Measurements from ENCODE around the gene SYNPO2.

The SYNPO2 gene

DNA sequence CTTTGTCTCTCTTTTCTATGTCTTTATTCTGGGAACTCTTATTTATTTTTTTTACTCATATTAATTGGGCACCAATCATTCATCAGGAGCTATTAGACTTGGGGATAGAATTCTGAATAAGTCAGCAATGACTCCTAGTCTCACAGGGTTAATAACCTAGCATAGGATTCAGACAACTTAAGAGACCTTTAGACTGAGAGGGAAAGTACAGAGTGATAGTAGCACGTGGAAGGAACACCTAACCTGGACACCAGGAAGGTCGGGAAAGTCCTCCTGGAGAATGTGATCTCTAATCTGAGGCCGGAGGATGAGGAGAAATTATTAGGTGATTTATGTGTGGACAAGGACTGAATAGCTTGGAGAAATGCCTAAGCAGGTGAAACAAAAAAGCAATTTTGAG, 3.9 kb upstream of the SYNPO2 start:
- no peaks in the 10 kb centered on the region for H3K36me3 ChIP-seq (ENCODE audit: control insufficient read depth in 1 of 2, insufficient read depth in 2 of 2, low read length in 2 of 2)
- no peaks in the 10 kb centered on the region for H3K4me1 ChIP-seq (ENCODE audit: control insufficient read depth in 1 of 2, insufficient read depth in 2 of 2, low read length in 2 of 2)
- no peaks in the 10 kb centered on the region for H3K27me3 ChIP-seq (ENCODE audit: low read depth, low read length)

DNA sequence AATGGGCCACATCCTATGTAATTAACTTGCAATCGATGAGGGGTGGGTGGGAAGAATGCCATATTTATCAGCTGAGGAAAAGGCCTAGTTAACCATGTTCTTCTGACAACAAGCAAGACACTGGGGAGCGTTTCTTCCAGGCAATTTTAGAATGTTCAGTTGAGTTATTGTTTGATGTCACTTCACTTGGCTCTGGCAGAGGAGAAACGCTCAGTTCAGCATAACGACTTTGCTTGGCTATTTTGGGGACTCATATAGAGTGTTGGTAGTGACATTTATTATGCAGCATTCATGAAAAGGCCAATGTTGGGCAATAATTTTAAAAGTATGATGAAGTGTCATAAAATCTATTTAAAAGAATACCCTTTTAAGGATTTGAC, 648 bp downstream of the SYNPO2 start:
- peak overlapping the region; percentile 94 to 96 for H3K4me3 ChIP-seq (ENCODE audit: low read depth in 1 of 2, low read length in 2 of 2)
- no peaks in the 10 kb centered on the region for H3K4me1 ChIP-seq (ENCODE audit: control insufficient read depth in 1 of 2, insufficient read depth in 2 of 2, low read length in 2 of 2)
- no peaks in the 10 kb centered on the region for H3K36me3 ChIP-seq (ENCODE audit: control insufficient read depth in 1 of 2, insufficient read depth in 2 of 2, low read length in 2 of 2)
- no peaks in the 10 kb centered on the region for H3K27me3 ChIP-seq (ENCODE audit: low read depth, low read length)
- H3K9me3 ChIP-seq (ENCODE audit: control insufficient read depth in 1 of 2, low read length in 2 of 2) = no peaks in the 10 kb centered on the region
- peak overlapping the region; percentile 93 for H3K27ac ChIP-seq (ENCODE audit: low read length)

More for the DNA sequence above, 3.9 kb upstream of the SYNPO2 start:
- no peaks in the 10 kb centered on the region for H3K9me3 ChIP-seq (ENCODE audit: control insufficient read depth in 1 of 2, low read length in 2 of 2)
- no peak overlapping the region for H3K4me3 ChIP-seq (ENCODE audit: low read depth in 1 of 2, low read length in 2 of 2)
- H3K27ac ChIP-seq (ENCODE audit: low read length) = no peak overlapping the region

DNA sequence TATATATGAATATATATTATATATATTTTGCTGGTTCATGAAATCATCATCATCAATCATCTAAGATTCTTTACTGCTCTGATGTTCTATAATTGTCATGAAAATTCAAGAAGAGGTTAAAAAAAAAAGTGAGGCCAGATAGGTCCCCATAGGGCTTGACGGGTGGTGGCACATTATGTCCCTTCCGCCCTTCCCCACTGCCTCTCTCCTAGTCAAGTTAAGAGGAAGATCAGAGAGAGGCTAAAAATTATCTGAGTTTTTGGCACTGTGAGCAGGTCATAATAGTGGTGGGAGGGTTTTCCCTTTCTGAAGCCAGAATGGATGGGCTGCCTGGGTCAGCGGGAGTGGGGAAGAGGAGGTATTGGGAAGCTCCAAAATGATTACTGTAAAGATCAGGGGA, 5.4 kb downstream of the SYNPO2 start:
- H3K27ac ChIP-seq (ENCODE audit: low read length) = peak overlapping the region; percentile 60
- peaks cover 0 to 3% of the 10 kb centered on the region in 2 donors for H3K4me1 ChIP-seq (ENCODE audit: control insufficient read depth in 1 of 2, insufficient read depth in 2 of 2, low read length in 2 of 2)
- H3K36me3 ChIP-seq (ENCODE audit: control insufficient read depth in 1 of 2, insufficient read depth in 2 of 2, low read length in 2 of 2) = no peaks in the 10 kb centered on the region
- H3K9me3 ChIP-seq (ENCODE audit: control insufficient read depth in 1 of 2, low read length in 2 of 2) = no peaks in the 10 kb centered on the region
- no peaks in the 10 kb centered on the region for H3K27me3 ChIP-seq (ENCODE audit: low read depth, low read length)
- peak overlapping the region in 1 of 2 donors; percentile 26 for H3K4me3 ChIP-seq (ENCODE audit: low read depth in 1 of 2, low read length in 2 of 2)

DNA sequence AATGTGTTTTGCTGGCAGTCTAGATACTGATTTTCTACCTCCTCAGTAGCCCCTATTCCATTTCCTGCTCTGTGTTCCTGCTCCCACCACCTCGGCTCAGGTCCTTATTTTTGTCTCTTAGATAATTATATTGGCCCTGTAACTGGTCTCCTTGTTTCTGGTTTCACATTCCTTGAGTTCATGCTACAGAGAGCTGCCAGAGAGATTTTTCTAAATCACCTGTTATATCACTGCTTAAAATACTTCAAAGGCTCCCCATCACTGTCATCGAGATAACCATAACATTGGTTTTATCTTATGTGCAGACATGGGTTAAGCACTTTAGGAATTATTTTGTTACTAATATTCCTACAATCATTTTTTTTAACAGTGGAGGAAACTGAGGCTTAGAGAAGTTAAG, 9.6 kb downstream of the SYNPO2 start:
- peak overlapping the region; percentile 65 for H3K27ac ChIP-seq (ENCODE audit: low read length)
- H3K4me1 ChIP-seq (ENCODE audit: control insufficient read depth in 1 of 2, insufficient read depth in 2 of 2, low read length in 2 of 2) = peaks cover 0 to 3% of the 10 kb centered on the region in 2 donors
- H3K9me3 ChIP-seq (ENCODE audit: control insufficient read depth in 1 of 2, low read length in 2 of 2) = no peaks in the 10 kb centered on the region
- no peaks in the 10 kb centered on the region for H3K36me3 ChIP-seq (ENCODE audit: control insufficient read depth in 1 of 2, insufficient read depth in 2 of 2, low read length in 2 of 2)
- H3K4me3 ChIP-seq (ENCODE audit: low read depth in 1 of 2, low read length in 2 of 2) = no peak overlapping the region
- H3K27me3 ChIP-seq (ENCODE audit: low read depth, low read length) = no peaks in the 10 kb centered on the region

DNA sequence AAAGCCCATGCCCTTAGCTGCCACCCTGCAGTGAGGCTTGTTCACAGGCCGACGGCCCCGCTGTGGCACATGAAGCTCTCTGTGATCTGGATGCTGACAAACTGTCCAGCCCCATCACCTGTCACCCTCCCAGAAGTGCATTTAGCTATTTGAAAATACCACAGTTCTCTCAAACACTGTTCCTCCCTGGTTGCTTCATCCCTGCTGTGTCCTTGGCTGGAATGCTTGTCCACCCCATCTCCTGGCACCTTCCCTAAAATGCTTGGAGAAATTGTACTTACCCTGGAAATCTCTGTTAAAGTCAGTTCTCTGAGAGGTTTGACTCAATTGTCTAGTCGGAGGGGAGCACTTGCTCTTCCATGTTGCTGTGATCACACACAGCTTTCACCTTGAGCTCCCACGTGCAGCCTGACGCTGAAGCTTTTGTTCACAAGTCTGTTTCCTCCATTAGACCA, 10.1 kb downstream of the SYNPO2 start:
- peaks cover 0 to 3% of the 10 kb centered on the region in 2 donors for H3K4me1 ChIP-seq (ENCODE audit: control insufficient read depth in 1 of 2, insufficient read depth in 2 of 2, low read length in 2 of 2)
- no peaks in the 10 kb centered on the region for H3K9me3 ChIP-seq (ENCODE audit: control insufficient read depth in 1 of 2, low read length in 2 of 2)
- H3K27ac ChIP-seq (ENCODE audit: low read length) = peak overlapping the region; percentile 65
- H3K27me3 ChIP-seq (ENCODE audit: low read depth, low read length) = no peaks in the 10 kb centered on the region
- no peaks in the 10 kb centered on the region for H3K36me3 ChIP-seq (ENCODE audit: control insufficient read depth in 1 of 2, insufficient read depth in 2 of 2, low read length in 2 of 2)
- no peak overlapping the region for H3K4me3 ChIP-seq (ENCODE audit: low read depth in 1 of 2, low read length in 2 of 2)

DNA sequence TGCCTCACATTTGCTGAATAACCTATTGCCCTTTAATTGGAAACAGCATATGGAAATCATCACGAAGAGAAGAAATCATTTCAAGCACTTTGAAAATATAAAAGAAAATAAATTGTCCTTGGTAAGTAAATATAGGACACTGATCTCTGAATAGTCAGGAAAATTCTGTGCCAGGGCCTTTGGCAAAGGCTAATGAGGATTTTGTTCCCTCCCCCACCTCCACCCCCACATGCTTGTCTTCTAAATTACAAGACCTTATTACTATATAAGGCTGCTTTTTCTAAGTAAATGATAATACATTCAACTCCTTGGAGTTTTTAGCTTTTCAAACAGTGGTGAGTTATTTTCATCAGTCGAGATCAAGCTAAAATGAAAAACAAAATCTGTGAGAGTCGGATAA, 15.8 kb downstream of the SYNPO2 start:
- Histone ChIP-seq H3K9me3 (ENCODE audit: control insufficient read depth in 1 of 2, low read length in 2 of 2) (no peaks in the 10 kb centered on the region), H3K36me3 (ENCODE audit: control insufficient read depth in 1 of 2, insufficient read depth in 2 of 2, low read length in 2 of 2) (no peaks in the 10 kb centered on the region), H3K4me1 (ENCODE audit: control insufficient read depth in 1 of 2, insufficient read depth in 2 of 2, low read length in 2 of 2) (peaks cover 0 to 16% of the 10 kb centered on the region in 2 donors), H3K27ac (ENCODE audit: low read length) (peak overlapping the region; percentile 84), H3K27me3 (ENCODE audit: low read depth, low read length) (no peaks in the 10 kb centered on the region), H3K4me3 (ENCODE audit: low read depth in 1 of 2, low read length in 2 of 2) (no peak overlapping the region)

DNA sequence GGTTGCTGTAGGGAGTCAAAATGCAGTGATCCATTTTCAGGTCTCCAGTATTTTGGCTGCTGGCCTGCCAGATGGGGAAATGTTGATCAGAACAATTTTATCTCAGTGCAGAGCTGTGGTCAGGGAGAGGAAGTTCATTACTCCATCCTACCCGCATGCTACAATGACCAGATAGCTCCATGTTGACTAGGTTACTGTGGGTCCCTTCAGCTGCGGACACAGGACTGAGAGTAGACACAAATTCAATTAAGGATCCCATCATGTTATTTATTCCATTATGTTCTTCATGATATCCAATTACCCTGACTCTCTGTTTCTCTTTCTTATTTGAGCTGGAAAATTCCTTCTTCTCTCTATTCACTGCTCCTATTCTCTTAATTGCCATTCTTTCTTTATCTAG, 16.3 kb downstream of the SYNPO2 start:
- no peaks in the 10 kb centered on the region for H3K27me3 ChIP-seq (ENCODE audit: low read depth, low read length)
- no peaks in the 10 kb centered on the region for H3K9me3 ChIP-seq (ENCODE audit: control insufficient read depth in 1 of 2, low read length in 2 of 2)
- H3K4me3 ChIP-seq (ENCODE audit: low read depth in 1 of 2, low read length in 2 of 2) = no peak overlapping the region
- peaks cover 0 to 16% of the 10 kb centered on the region in 2 donors for H3K4me1 ChIP-seq (ENCODE audit: control insufficient read depth in 1 of 2, insufficient read depth in 2 of 2, low read length in 2 of 2)
- peak overlapping the region; percentile 84 for H3K27ac ChIP-seq (ENCODE audit: low read length)
- no peaks in the 10 kb centered on the region for H3K36me3 ChIP-seq (ENCODE audit: control insufficient read depth in 1 of 2, insufficient read depth in 2 of 2, low read length in 2 of 2)

DNA sequence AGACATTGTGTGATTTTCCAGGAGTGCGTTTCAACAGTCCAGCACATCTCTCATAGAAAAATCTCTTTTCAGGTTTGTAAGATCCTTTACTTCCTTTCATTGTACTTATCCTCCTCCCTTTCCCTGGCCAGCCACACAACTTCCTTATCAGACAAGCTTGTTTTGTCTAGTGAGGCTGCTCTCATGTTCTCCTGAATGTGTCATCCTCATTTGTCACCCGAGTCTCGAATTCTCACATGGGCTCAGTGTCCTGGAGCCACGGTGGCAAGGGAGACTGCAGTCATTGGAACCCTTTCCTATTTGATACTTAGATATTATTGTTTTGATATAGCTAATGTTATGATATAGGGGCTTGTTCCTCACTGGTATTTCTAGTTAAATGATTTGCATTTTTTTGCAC, 16.9 kb downstream of the SYNPO2 start:
- peak overlapping the region; percentile 84 for H3K27ac ChIP-seq (ENCODE audit: low read length)
- H3K27me3 ChIP-seq (ENCODE audit: low read depth, low read length) = no peaks in the 10 kb centered on the region
- H3K36me3 ChIP-seq (ENCODE audit: control insufficient read depth in 1 of 2, insufficient read depth in 2 of 2, low read length in 2 of 2) = no peaks in the 10 kb centered on the region
- H3K4me1 ChIP-seq (ENCODE audit: control insufficient read depth in 1 of 2, insufficient read depth in 2 of 2, low read length in 2 of 2) = peaks cover 4 to 17% of the 10 kb centered on the region in 2 donors
- H3K4me3 ChIP-seq (ENCODE audit: low read depth in 1 of 2, low read length in 2 of 2) = no peak overlapping the region
- no peaks in the 10 kb centered on the region for H3K9me3 ChIP-seq (ENCODE audit: control insufficient read depth in 1 of 2, low read length in 2 of 2)

- Histone ChIP-seq H3K27me3 (ENCODE audit: low read depth, low read length) (no peaks in the 10 kb centered on the region), H3K4me3 (ENCODE audit: low read depth in 1 of 2, low read length in 2 of 2) (no peak overlapping the region), H3K9me3 (ENCODE audit: control insufficient read depth in 1 of 2, low read length in 2 of 2) (no peaks in the 10 kb centered on the region), H3K27ac (ENCODE audit: low read length) (peak overlapping the region; percentile 41), H3K36me3 (ENCODE audit: control insufficient read depth in 1 of 2, insufficient read depth in 2 of 2, low read length in 2 of 2) (no peaks in the 10 kb centered on the region), H3K4me1 (ENCODE audit: control insufficient read depth in 1 of 2, insufficient read depth in 2 of 2, low read length in 2 of 2) (peaks cover 4 to 30% of the 10 kb centered on the region in 2 donors)
Measured at GRCh38 chr4:118909173-118909956, 20.7 kb downstream of the SYNPO2 start.

DNA sequence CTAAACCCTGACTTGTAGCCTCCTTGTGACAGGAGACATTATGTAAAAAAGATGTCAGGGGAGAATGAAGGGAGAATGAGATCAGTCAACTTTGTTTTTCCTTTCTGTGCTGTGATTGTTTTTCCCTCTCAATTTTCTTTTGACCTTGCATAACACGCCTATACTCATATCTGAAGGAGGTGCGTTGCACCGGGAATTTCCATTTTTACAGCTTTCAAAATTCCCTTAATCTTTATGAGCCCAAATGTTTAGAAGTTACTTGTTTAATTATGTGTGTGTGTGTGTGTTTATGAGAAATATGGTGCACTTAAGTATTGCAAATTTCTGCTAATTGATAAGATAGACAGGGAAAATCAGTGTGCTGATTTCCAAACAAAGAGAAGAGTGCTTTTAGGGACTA, 21.6 kb downstream of the SYNPO2 start:
- no peak overlapping the region for H3K4me3 ChIP-seq (ENCODE audit: low read depth in 1 of 2, low read length in 2 of 2)
- H3K27me3 ChIP-seq (ENCODE audit: low read depth, low read length) = no peaks in the 10 kb centered on the region
- H3K9me3 ChIP-seq (ENCODE audit: control insufficient read depth in 1 of 2, low read length in 2 of 2) = no peaks in the 10 kb centered on the region
- peaks cover 4 to 28% of the 10 kb centered on the region in 2 donors for H3K4me1 ChIP-seq (ENCODE audit: control insufficient read depth in 1 of 2, insufficient read depth in 2 of 2, low read length in 2 of 2)
- no peaks in the 10 kb centered on the region for H3K36me3 ChIP-seq (ENCODE audit: control insufficient read depth in 1 of 2, insufficient read depth in 2 of 2, low read length in 2 of 2)
- peak overlapping the region; percentile 21 for H3K27ac ChIP-seq (ENCODE audit: low read length)

GRCh38 chr4:118911238-118911703, 22.6 kb downstream of the SYNPO2 start:
- no peak overlapping the region for H3K4me3 ChIP-seq (ENCODE audit: low read depth in 1 of 2, low read length in 2 of 2)
- no peaks in the 10 kb centered on the region for H3K27me3 ChIP-seq (ENCODE audit: low read depth, low read length)
- H3K27ac ChIP-seq (ENCODE audit: low read length) = no peak overlapping the region
- no peaks in the 10 kb centered on the region for H3K36me3 ChIP-seq (ENCODE audit: control insufficient read depth in 1 of 2, insufficient read depth in 2 of 2, low read length in 2 of 2)
- H3K4me1 ChIP-seq (ENCODE audit: control insufficient read depth in 1 of 2, insufficient read depth in 2 of 2, low read length in 2 of 2) = peaks cover 4 to 19% of the 10 kb centered on the region in 2 donors
- H3K9me3 ChIP-seq (ENCODE audit: control insufficient read depth in 1 of 2, low read length in 2 of 2) = no peaks in the 10 kb centered on the region

- Histone ChIP-seq H3K4me1 (ENCODE audit: control insufficient read depth in 1 of 2, insufficient read depth in 2 of 2, low read length in 2 of 2) (peaks cover 5 to 28% of the 10 kb centered on the region in 2 donors), H3K4me3 (ENCODE audit: low read depth in 1 of 2, low read length in 2 of 2) (no peak overlapping the region), H3K36me3 (ENCODE audit: control insufficient read depth in 1 of 2, insufficient read depth in 2 of 2, low read length in 2 of 2) (no peaks in the 10 kb centered on the region), H3K27ac (ENCODE audit: low read length) (no peak overlapping the region), H3K27me3 (ENCODE audit: low read depth, low read length) (no peaks in the 10 kb centered on the region), H3K9me3 (ENCODE audit: control insufficient read depth in 1 of 2, low read length in 2 of 2) (no peaks in the 10 kb centered on the region)
Measured at GRCh38 chr4:118915468-118915867, 26.8 kb downstream of the SYNPO2 start.

Measured in muscle layer of duodenum (tissue), 2 donors.